NCI-H524 (cell line): Measurements from ENCODE around the gene AZU1.
"Not testable (repeated sequence)": the region's sequence is repeated elsewhere in the genome, so short reads cannot be mapped to it uniquely, and the experiment has no call there.

ENCODE experiments used
- DNase-seq, 2 experiments: peaks; one replicate each; lab custom pipeline; 2025; lab: John Stamatoyannopoulos, UW

AZU1 gene

GRCh38 chr19:829129-829758, 1.6 kb downstream of the AZU1 start:
- no peak for DNase-seq

GRCh38 chr19:831407-832369, 4.1 kb downstream of the AZU1 start:
- no peak for DNase-seq

- DNase-seq = no peak
Observed at GRCh38 chr19:834216-834615, 6.6 kb downstream of the AZU1 start.

- no peak for DNase-seq
Observed at GRCh38 chr19:835210-835810, 7.7 kb downstream of the AZU1 start.

- no peak for DNase-seq
Observed at GRCh38 chr19:840519-841206, 13.0 kb downstream of the AZU1 start, which contains the start of gene PRTN3. PRTN3 (plus strand) TSS chr19:840999; CDS start chr19:841009, 10 bp downstream.

- DNase-seq = not testable (repeated sequence)
Observed at GRCh38 chr19:842802-843179, 15.2 kb downstream of the AZU1 start.

GRCh38 chr19:843180-843835, 15.7 kb downstream of the AZU1 start:
- DNase-seq = peak in 1 of 2 experiments; percentile 42

GRCh38 chr19:843836-844545, 16.4 kb downstream of the AZU1 start:
- DNase-seq = no peak

- no peak for DNase-seq
Observed at GRCh38 chr19:844546-844971, 16.9 kb downstream of the AZU1 start.

GRCh38 chr19:845707-846521, 18.3 kb downstream of the AZU1 start:
- no peak for DNase-seq

GRCh38 chr19:848386-848921, 20.8 kb downstream of the AZU1 start:
- DNase-seq = no peak

- not testable (repeated sequence) for DNase-seq
Observed at GRCh38 chr19:849195-849594, 21.6 kb downstream of the AZU1 start.

- peak; percentile 52 to 76 for DNase-seq
Observed at GRCh38 chr19:850221-850978, 22.8 kb downstream of the AZU1 start.

GRCh38 chr19:850979-851335, 23.3 kb downstream of the AZU1 start:
- DNase-seq = no peak

- DNase-seq = no peak
Observed at GRCh38 chr19:852136-853013, 24.7 kb downstream of the AZU1 start, which contains the start of gene ELANE. ELANE (plus strand) TSS chr19:852303; CDS start chr19:852329, 26 bp downstream.

GRCh38 chr19:853014-853585, 25.5 kb downstream of the AZU1 start:
- no peak for DNase-seq

GRCh38 chr19:853614-854220, 26.1 kb downstream of the AZU1 start:
- DNase-seq = not testable (repeated sequence)
